ENCODE results near the gene SETBP1.

Gene SETBP1

DNA sequence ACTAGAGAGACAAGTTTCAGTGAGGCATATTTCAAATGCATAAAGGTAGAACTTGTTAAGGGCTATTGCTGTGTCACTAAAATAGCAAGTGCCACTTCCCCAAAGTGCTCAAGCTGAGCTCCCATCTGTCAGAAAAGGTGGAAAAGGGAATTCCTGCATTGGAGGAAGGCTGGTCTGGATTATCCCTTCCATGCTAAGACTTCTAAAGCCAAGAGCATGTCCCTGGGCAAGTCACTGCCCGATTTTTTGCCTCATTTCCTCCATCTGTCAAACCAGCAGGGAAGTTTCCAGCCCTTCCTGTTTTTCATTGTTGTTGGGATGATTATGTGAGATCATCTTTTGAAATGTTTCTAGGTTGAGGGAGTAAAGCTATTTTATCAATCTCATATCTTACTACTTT, 175.5 kb downstream of the SETBP1 start:
- ChIA-PET CTCF (interaction anchor here (0.6 to 0.7 kb wide), 3 partner anchors 8 to 150 kb away, joined by 3 to 4 read pairs (median 3); no protein-coding TSS in a partner anchor), POLR2A (no interaction called here)

DNA sequence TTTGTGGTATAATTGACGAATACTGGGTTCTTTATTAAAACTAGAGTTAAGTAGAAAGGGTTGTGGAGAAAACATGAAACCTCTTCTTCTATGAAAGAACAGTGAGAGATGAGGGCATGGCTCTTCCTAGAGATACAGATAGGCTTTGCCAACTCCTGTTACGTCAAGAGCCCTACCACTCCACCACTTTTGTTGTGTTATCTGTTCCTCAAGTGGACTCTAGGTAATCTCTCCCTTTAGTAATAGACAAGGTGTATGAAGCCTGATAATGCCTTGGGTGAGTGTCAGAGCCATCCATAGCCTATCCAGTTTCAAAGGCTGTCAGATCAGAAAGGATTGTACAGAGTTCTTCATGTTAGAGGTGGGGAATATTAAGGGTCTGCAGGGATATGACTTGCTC, 176.4 kb downstream of the SETBP1 start:
- no peak for TF ChIP-seq KLF8 (tag by site-specific recombination; IDR thresholded peaks at IDR 0.05)
- TF ChIP-seq ZNF184 (tag by site-specific recombination; IDR thresholded peaks at IDR 0.05), result no peak
- no peak for TF ChIP-seq CTCF (tag by site-specific recombination; IDR thresholded peaks at IDR 0.05)
- TF ChIP-seq ZSCAN4 (tag by site-specific recombination; IDR thresholded peaks at IDR 0.05), result no peak
- no peak for TF ChIP-seq ZNF362 (tag by site-specific recombination; IDR thresholded peaks at IDR 0.05)
- no peak for TF ChIP-seq ZNF521 (tag by site-specific recombination; IDR thresholded peaks at IDR 0.05)
- no peak for TF ChIP-seq ZNF157 (tag by site-specific recombination; IDR thresholded peaks at IDR 0.05)
- TF ChIP-seq HOXC10 (CRISPR knock-in tag; IDR thresholded peaks at IDR 0.05), result no peak
- TF ChIP-seq IKZF3 (tag by site-specific recombination; IDR thresholded peaks at IDR 0.05), result no peak
- TF ChIP-seq ZNF654 (tag by site-specific recombination; IDR thresholded peaks at IDR 0.05; ENCODE audit: low read depth), result no peak
- no peak for TF ChIP-seq ZNF530 (tag by site-specific recombination; IDR thresholded peaks at IDR 0.05; ENCODE audit: low read depth)
- no peak for TF ChIP-seq ZNF514 (tag by site-specific recombination; IDR thresholded peaks at IDR 0.05)
- no peak for TF ChIP-seq ZNF449 (tag by site-specific recombination; IDR thresholded peaks at IDR 0.05)
- TF ChIP-seq, protein P1, sequence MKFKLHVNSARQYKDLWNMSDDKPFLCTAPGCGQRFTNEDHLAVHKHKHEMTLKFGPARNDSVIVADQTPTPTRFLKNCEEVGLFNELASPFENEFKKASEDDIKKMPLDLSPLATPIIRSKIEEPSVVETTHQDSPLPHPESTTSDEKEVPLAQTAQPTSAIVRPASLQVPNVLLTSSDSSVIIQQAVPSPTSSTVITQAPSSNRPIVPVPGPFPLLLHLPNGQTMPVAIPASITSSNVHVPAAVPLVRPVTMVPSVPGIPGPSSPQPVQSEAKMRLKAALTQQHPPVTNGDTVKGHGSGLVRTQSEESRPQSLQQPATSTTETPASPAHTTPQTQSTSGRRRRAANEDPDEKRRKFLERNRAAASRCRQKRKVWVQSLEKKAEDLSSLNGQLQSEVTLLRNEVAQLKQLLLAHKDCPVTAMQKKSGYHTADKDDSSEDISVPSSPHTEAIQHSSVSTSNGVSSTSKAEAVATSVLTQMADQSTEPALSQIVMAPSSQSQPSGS (tag by site-specific recombination; IDR thresholded peaks at IDR 0.05; ENCODE audit: low read depth), result no peak
- no peak for TF ChIP-seq ZNF629 (tag by site-specific recombination; IDR thresholded peaks at IDR 0.05)
- TF ChIP-seq ZFP41 (tag by site-specific recombination; IDR thresholded peaks at IDR 0.05; ENCODE audit: borderline replicate concordance), result no peak
- no peak for TF ChIP-seq GLIS2 (tag by site-specific recombination; IDR thresholded peaks at IDR 0.05)
- TF ChIP-seq ZNF529 (tag by site-specific recombination; IDR thresholded peaks at IDR 0.05; ENCODE audit: insufficient replicate concordance), result no peak
- no peak for TF ChIP-seq ZNF423 (tag by site-specific recombination; IDR thresholded peaks at IDR 0.05)
- TF ChIP-seq ZNF221 (tag by site-specific recombination; IDR thresholded peaks at IDR 0.05; ENCODE audit: borderline replicate concordance), result no peak
- Histone ChIP-seq H3K4me1 (ENCODE audit: control insufficient read depth, insufficient read depth, low read length) (no peaks in the 10 kb centered on the region), H3K36me3 (ENCODE audit: control insufficient read depth in 2 of 2, insufficient read depth in 1 of 2, low read length in 2 of 2) (no peaks in the 10 kb centered on the region), H3K27ac (ENCODE audit: extremely low read depth, low read depth, low read length) (no peak overlapping the region), H3K4me3 (ENCODE audit: low read depth, low read length) (no peak overlapping the region), H3K9me3 (ENCODE audit: control insufficient read depth, insufficient read depth, low read depth, low read length) (no peaks in the 10 kb centered on the region)
- POLR2A ChIA-PET, result no interaction called here
- CTCF ChIA-PET, result interaction anchor here (0.6 to 0.8 kb wide), 2 partner anchors 9 to 131 kb away, joined by 3 to 4 read pairs; no protein-coding TSS in a partner anchor

More for the DNA sequence above, 175.5 kb downstream of the SETBP1 start:
- H3K36me3 ChIP-seq (ENCODE audit: control insufficient read depth in 2 of 2, insufficient read depth in 1 of 2, low read length in 2 of 2), result no peaks in the 10 kb centered on the region
- no peak overlapping the region for H3K4me3 ChIP-seq (ENCODE audit: low read depth, low read length)
- H3K9me3 ChIP-seq (ENCODE audit: control insufficient read depth, insufficient read depth, low read depth, low read length), result no peaks in the 10 kb centered on the region
- TF ChIP-seq ZNF530 (tag by site-specific recombination; IDR thresholded peaks at IDR 0.05; ENCODE audit: low read depth), result no peak
- no peak overlapping the region for H3K27ac ChIP-seq (ENCODE audit: extremely low read depth, low read depth, low read length)
- H3K4me1 ChIP-seq (ENCODE audit: control insufficient read depth, insufficient read depth, low read length), result no peaks in the 10 kb centered on the region
